AG08396 (cell line): ENCODE data around the gene ABCC1.

ENCODE experiments used
- DNase-seq: peaks from one replicate; pipeline ENCODE4 v3.0.0; 2012; ENCODE audit warnings: low spot score, mixed read lengths

ABCC1 gene

DNA sequence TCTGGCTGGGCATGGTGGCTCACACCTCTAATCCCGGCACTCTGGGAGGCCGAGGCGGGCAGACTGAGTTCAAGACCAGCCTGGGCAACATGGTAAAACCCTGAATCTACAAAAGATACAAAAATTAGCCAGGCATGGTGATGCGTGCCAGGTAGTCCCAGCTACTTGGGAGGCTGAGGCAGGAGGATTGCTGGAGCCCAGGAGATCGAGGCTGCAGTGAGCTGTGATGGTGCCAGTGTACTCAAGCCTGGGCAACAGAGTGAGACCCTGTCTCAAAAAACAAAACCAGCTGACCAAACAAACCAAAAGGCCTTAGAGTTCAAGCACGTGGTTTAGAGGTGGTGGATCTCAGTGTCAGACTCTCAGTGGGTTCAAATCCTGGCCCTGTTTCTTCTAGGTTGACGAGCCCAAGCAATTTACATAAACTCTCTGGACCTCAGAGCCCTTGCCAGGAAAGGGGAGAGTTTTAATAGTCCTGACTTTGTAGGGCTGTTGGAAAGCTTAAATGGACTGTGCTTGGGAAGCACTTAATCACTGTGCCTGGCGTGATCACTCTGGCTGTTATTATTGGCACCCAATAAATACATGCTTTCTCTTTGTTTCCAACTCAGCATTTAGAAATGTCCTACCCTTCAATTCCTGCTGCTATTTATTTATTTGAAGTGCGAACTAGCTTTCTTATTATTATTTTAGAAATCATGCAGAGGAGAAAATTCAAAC lies 44.7 kb downstream of the ABCC1 start:
- no peak for DNase-seq

DNA sequence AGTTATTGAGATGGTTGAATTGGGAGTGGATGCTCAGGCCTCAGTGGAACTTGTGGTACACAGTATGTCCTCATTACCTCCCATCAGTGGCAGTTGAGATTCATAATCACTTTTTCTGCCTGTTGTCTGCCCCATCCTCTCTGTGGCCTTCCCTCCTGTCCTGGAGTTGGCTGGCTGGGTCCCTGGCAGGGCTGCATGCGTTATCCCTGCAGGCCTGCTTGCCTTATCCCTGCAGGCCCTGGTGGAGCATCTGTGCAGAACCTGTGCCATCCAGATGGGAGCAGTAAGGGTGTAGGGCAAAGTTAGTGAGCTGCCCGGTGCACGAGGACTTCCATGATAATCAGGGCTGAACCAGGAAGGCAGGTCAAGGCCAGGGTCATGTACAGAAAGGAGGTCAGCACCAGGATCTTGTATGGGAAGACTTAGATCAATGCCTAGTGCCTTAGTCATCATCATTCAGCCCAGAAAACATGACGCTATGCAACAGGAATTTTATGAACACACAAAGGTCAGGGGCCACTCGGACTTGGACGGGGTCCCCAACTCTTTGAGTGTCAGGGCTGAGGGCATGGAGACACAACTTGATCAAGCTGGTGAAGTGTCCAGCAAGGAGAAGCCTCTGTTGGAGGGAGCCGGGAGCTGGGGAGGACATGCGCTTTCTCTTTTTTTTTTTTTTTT lies 47.2 kb downstream of the ABCC1 start:
- DNase-seq: peak; percentile 80

DNA sequence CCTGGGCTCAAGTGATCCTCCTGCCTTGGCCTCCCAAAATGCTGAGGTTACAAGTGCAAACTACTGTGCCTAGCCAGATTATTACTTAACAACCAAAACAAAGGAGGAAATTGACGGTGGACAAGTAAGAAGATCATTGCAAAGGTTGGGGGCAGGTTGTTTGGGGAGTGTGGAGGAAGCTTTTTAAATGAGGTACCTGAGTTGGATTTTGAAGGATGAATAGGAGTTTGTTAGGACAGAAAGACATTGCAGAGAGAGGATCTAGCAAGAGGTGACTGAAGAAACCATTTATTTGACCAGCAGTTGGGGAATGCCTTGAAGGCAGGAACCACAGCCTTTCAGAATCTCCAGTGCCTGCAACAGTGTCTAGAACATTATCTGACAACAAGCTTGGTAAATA lies 51.3 kb downstream of the ABCC1 start:
- DNase-seq: no peak

DNA sequence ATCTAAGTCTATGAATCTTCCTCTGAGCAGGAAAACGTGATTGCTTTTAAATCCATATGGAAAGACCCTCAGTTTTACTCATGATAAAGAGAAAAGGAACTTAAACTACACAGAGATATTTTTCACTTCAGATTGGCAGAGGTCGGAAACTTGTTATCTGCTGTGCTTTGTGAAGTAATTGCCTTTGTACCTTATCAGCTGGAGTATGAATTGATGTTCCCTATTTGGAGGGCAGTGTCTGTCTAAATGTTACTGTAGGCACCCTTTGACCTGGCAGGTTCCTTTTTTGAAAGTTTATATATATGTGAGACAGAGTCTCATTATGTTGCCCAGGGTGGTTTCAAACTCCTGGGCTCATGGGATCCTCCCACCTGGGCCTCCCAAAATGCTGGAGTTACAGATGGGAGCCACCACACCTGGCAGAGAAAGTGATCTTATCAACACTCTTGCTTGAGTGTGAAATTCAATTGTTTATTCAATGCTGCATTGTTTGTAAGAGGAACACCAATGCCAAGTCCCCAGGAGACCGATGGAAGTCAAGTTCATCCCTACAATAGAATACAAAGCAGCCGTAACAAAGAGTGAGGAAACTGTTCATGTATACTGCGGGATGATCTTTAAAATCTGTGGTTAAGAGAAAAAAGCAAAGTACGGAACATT lies 52.3 kb downstream of the ABCC1 start:
- DNase-seq: no peak

DNA sequence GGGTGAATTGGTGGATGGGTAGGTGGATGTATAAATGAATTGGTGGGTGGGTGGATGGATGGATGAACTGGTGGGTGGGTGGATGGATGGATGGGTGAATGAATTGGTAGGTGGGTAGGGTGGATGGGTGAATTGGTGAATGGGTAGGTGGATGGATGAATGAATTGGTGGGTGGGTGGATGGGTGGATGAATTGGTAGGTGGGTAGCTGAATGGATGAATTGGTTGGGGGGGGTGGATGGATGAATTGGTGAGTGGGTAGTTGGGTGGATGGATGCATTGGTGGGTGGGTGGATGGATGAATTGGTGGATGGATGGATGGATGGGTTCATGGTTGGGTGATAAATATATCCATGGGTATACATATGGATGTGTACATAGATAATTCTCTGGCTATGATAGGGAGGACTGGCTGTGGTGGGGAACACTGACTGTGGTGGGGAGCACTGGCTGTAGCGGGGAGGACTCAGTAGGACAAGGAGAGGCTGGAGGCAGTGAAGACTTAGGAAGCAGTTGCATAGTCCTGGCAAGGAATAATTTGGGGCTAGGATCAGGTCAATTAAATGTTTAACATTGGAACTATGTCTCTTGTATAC lies 54.4 kb downstream of the ABCC1 start:
- DNase-seq: no peak

DNA sequence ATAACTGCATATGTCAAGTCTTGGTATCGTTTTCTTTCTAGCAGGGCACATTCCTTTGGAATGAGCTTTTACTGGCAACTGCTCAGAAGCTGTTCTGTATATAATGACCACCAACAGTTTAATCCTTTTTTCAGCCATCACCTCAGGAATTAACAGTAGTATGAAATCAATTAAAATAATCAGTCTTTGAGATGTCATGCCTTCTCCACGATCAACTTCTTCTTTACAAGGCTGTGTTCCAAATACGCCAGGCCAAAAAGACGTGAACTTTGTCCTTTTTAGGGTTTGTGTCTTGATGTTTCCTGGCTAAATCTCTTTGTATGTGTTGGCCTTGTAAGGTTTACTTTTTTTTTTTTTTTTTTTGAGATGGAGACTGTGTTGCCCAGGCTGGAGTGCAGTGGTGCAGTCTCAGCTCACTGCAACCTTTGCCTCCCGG lies 54.9 kb downstream of the ABCC1 start:
- peak; percentile 67 for DNase-seq

DNA sequence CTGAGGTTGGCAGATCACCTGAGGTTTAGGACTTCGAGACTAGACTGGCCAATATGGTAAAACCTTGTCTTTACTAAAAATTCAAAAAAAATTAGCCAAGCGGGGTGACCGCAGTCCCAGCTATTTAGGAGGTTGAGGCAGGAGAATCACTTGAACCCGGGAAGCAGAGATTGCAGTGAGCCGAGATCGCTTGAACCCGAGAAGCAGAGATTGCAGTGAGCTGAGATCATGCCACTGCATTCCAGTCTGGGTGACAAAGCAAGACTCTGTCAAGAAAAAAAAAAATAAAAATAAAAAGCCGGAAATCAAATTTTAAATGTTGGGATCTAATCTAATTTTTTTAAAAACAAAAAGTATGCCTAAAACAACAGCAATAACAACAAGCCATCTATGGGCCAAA lies 56.3 kb downstream of the ABCC1 start:
- DNase-seq: no peak

DNA sequence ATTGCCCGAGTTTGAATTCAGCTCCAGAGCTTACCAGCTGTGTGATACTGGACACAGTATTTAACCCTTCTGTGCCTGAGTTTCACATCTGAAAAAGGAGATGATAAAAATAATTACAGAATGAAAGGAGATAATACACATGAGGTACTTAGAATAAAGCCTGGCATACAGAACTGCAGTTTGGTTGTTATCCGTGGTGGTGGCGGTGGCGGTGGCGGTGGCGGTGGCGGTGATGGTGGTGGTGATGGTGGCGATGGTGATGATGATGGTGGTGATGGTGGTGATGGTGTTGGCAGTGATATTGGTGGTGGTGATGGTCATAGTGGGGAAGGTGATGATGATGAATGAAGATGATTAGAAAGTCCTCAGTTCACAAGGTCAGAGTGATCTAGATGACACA lies 57.2 kb downstream of the ABCC1 start:
- no peak for DNase-seq

DNA sequence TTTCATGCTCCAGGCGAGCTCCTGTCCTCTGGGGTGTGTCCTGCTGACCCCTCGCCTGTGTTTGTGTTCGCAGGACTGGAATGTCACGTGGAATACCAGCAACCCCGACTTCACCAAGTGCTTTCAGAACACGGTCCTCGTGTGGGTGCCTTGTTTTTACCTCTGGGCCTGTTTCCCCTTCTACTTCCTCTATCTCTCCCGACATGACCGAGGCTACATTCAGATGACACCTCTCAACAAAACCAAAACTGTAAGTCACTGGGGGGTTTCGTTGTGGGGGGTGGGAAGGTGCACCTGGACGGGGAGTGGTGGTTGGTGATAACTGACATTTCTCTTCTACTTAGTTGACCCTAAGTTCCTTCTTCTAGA lies 58.3 kb downstream of the ABCC1 start:
- DNase-seq: no peak

DNA sequence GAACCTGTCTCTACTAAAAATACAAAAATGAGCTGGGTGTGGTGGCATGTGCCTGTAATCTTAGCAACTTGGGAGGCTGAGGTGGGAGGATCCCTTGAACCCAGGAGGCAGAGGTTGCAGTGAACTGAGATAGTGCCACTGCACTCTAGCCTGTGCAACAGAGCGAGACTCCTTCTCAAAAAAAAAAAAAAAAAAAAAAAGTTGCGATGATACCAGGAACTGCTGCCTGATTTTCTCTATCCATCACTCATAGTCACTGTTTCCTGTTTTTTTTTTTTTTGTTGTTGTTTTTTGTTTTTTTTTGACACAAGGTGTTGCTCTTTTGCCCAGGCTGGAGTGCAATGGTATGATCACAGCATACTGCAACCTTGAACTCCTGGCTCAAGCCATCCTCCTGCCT lies 59.2 kb downstream of the ABCC1 start:
- DNase-seq: no peak

DNA sequence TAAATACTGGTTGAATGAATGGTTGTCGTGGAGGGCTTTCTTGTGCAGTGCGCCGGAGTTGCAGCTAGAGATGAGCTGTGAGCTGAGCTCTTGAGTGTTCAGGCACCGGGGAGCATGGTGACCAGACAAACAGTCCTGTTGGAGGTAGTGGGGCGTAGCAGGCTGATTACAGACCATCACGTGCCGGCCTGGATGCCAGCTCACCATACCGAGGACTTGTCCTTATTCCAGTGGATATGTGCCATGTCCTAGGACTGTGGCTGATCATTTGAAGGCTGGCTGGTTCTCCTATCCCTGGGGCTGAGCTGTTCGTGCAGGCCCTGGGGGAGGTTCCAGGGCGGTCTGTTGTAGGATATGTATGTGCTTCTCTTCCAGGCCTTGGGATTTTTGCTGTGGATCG lies 60.0 kb downstream of the ABCC1 start:
- DNase-seq: no peak

DNA sequence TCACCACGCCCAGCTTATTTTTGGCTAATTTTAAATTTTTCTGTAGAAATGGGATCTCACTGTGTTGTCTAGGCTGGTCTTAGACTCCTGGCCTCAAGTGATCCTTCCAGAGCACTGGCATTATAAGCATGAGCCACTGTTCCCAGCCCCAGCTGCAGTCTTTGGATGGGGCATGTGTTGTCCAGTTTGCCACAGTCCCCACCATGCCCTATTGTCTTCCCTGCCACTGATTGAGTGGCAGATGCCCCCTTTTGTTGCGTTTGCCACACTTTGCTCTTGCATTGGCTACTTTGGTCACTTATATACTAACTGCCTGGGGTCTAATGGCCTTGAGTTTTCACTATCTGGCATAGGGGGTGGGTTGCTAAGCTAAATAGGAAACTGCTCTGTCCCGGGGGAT lies 60.8 kb downstream of the ABCC1 start:
- DNase-seq: no peak

DNA sequence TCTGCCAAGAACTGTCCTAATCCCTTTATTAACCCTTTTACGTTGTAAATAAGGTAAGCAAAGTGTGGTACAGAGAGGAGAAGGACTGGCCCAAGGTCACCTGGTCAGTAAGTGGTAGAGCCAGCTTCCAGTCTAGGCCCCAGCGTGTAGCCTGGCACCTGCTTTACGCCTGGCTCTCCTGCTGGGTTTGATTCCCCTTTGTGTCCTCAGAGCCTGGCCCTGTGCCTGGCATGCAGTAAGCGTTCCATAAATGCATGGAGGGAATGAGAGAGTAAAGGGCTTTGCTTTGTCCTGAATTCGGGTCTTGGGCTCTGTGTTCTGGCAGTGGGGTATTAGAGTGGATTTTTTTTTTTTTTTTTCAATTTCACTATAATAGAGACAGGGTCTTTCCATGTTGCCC lies 62.7 kb downstream of the ABCC1 start:
- DNase-seq: no peak

DNA sequence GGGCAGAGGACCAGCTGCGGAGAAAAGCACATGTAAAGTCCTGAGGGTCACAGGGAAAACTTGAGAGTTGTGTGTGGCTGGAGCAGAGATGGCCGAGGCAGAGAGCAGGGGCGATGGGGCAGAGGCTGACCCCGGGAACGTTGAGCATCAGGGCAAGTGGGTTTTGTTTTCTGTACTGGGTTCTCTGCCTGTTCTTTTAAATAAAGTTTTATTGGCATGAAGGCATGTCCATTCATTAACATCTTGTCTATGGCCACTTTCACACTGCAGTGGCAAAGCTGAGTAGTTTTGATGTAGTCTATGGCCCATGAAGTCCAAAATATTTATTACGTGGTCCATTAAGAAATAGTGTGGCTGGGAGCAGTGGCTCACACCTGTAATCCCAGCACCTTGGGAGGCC lies 64.4 kb downstream of the ABCC1 start:
- DNase-seq: no peak

DNA sequence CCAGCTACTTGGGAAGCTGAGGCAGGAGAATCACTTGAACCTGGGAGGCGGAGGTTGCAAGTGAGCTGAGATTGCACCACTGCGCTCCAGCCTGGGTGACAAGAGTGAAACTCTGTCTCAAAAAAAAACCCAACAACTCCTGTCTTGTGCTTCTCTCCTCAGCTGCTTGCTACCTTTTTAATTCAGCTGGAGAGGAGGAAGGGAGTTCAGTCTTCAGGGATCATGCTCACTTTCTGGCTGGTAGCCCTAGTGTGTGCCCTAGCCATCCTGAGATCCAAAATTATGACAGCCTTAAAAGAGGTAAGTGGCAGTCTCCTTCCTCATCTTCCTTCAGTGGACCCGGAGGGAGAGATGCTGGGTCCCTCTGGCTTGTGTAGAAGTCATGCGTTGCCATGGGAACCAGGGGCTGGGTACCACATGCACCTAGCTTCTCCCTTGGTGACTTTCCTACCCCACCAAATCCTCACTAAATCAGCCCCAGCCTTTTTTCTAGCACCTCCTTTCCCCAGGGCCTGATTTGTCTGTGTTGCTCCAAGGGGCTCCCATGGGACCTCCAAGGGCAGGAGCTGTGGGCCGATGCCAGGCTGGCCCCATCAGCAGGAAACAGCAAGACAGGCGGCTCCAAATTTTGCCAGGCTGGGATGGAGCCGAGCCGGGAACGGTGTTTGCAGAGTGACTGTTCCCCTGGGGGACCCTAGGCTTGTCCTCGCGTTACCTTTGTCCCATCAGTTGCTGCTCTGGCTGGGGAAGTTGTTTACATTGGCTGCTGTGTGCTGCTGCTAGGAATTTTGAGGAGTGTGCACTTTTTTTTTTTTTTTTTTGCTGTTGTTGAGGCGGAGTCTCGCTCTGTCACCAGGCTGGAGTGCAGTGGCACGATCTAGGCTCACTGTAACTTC lies 65.2 kb downstream of the ABCC1 start:
- DNase-seq: peak; percentile 47

DNA sequence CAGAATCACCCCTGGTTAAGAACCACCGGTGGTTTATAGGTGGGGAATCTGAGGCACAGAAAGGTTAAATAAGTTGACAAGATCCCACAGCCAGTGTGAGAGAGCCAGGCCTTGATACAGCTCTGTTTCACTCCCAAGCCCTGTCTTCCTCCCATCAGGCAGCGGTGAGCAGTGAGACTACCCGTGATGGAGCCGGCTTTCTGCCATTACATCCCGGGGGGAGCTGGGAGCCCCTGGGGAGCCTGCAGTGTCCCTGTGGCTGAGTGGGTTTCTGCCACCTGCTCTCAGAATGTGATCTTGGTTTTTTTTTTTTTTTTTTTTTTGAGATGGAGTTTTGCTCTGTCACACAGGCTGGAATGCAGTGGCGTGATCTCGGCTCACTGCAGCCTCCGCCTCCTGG lies 66.4 kb downstream of the ABCC1 start:
- no peak for DNase-seq

DNA sequence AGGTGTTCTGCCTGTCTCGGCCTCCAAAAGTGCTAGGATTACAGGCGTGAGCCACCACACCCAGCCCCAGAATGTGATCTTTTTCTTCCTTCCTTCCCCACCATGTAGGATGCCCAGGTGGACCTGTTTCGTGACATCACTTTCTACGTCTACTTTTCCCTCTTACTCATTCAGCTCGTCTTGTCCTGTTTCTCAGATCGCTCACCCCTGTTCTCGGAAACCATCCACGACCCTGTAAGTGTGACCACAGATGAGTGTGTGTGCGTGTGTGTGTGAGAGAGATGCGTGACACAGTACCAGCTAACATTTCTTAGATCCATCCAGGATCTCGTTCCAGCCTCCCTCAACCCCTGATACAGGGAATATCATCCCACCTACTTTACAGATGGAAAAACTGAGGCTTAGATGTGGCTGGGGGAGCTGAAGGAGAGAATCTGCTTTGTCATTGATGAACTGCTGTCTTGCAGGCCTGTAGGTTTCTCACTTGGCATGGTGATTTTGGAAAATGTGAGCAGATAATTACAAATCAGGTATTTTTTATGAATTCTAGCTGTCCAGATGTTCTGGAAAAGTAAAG lies 67.1 kb downstream of the ABCC1 start:
- DNase-seq: no peak

DNA sequence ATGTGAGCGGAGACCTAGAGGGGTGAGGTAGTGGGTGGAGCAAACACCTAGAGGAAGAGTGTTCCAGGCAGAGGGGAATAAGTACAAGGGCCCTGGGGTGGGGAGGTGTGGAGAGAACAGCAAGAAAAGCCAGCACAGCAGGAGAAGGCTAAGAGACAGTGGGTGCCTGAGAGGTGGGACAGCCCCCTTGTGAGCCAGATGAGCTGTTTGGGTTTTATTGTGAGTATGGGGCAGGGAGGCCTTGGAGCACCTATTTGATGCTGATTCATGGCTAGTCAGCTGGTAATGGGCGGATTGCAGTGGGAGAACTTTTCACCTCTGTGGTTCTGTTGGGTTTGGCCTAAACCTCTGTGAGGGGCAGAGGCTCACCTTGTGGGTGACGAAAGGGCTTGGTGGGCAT lies 68.4 kb downstream of the ABCC1 start:
- no peak for DNase-seq

DNA sequence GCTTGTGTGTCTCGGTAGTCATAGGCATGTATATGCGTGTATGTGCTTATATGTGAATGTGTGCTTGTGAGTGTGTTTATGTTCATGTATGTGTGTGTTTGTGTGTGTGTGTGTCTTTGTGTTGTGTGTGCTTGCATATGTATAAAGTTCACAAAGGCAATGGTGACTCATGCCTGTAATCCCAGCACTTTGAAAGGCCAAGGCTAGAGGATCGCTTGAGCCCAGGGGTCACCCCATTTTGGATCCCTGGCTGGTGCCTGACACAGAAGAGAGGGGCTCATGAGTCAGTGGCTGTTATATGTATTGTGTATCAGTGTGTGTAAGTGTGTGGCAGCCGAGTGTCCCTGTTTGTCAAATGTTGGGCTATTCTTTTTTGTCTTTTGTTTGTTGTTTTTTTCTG lies 69.3 kb downstream of the ABCC1 start:
- no peak for DNase-seq

DNA sequence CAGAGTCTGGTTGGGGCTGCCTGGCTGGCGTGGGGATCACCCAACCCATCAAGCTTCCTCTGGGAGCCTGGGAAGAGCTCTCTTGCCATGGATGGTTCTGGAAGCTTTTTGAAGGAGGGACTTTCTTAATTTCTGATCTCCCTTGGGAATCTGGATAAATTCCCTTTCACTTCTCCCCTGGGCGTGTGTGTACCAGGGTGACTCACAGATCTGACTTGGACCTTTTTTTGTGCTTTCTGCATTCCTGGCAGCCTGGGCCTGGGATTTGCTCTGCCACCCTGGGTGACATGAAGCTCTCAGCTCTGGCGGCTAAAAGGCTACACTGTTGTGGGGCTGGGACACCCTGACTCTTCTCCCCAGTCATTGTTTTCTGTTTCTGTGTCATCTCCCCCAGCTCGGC lies 70.1 kb downstream of the ABCC1 start:
- peak; percentile 54 for DNase-seq

DNA sequence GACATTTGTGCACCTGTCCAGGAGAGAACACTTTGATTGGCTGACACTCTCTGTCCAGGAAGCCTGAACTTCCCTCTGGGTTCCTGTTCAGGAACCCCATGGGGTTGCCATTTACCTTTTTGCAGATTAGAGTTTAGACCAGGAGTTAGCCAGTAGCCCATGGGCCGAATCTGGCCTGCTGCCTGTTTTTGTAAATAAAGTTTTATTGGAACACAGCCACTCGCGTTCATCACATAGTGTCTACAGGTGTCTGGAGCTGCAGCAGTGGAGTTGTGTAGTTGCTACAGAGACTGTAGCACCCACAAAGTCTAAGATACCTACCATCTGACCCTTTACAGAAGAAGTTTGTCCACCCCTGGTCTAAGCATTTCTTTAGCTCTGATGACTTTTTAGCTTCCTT lies 70.9 kb downstream of the ABCC1 start:
- DNase-seq: no peak

DNA sequence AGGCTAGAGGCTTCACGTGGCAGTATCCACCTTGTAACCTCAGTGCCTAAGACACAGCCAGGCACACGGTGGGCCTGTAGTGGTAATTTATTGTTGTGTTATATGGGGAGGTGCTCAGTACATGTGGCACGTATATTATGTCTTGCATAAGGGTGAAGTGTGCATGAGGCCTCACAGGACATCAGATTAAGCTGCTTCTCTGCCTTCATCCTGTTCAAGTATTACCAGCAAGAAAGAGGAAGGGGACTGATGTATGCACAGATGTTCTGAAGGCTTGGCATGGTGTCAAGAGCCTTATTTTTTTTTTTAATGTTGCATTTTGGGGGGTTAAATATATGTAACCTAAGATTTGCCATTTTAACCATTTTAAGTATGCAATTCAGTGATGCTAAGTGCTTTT lies 71.6 kb downstream of the ABCC1 start:
- DNase-seq: no peak
